ENCODE data around the gene PLXNB1.

- TF ChIP-seq, protein P1, sequence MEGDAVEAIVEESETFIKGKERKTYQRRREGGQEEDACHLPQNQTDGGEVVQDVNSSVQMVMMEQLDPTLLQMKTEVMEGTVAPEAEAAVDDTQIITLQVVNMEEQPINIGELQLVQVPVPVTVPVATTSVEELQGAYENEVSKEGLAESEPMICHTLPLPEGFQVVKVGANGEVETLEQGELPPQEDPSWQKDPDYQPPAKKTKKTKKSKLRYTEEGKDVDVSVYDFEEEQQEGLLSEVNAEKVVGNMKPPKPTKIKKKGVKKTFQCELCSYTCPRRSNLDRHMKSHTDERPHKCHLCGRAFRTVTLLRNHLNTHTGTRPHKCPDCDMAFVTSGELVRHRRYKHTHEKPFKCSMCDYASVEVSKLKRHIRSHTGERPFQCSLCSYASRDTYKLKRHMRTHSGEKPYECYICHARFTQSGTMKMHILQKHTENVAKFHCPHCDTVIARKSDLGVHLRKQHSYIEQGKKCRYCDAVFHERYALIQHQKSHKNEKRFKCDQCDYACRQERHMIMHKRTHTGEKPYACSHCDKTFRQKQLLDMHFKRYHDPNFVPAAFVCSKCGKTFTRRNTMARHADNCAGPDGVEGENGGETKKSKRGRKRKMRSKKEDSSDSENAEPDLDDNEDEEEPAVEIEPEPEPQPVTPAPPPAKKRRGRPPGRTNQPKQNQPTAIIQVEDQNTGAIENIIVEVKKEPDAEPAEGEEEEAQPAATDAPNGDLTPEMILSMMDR (conservative IDR thresholded peaks at IDR 0.05; ENCODE audit: low read depth in 2 of 2) = no peak
- TF ChIP-seq ZNF331 (CRISPR knock-in tag; IDR thresholded peaks at IDR 0.05; ENCODE audit: low read depth) (no peak), POLR2AphosphoS5 (IDR thresholded peaks at IDR 0.05; ENCODE audit: low read depth) (no peak), EZH2 (IDR thresholded peaks at IDR 0.05; ENCODE audit: low read depth, unreplicated experiment) (no peak)
- TF ChIP-seq, protein P2, sequence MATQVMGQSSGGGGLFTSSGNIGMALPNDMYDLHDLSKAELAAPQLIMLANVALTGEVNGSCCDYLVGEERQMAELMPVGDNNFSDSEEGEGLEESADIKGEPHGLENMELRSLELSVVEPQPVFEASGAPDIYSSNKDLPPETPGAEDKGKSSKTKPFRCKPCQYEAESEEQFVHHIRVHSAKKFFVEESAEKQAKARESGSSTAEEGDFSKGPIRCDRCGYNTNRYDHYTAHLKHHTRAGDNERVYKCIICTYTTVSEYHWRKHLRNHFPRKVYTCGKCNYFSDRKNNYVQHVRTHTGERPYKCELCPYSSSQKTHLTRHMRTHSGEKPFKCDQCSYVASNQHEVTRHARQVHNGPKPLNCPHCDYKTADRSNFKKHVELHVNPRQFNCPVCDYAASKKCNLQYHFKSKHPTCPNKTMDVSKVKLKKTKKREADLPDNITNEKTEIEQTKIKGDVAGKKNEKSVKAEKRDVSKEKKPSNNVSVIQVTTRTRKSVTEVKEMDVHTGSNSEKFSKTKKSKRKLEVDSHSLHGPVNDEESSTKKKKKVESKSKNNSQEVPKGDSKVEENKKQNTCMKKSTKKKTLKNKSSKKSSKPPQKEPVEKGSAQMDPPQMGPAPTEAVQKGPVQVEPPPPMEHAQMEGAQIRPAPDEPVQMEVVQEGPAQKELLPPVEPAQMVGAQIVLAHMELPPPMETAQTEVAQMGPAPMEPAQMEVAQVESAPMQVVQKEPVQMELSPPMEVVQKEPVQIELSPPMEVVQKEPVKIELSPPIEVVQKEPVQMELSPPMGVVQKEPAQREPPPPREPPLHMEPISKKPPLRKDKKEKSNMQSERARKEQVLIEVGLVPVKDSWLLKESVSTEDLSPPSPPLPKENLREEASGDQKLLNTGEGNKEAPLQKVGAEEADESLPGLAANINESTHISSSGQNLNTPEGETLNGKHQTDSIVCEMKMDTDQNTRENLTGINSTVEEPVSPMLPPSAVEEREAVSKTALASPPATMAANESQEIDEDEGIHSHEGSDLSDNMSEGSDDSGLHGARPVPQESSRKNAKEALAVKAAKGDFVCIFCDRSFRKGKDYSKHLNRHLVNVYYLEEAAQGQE (IDR thresholded peaks at IDR 0.05; ENCODE audit: unreplicated experiment) = no peak
These were observed 27.6 kb downstream of the PLXNB1 start for GRCh38 chr3:48402281-48402732.

Data from GM23338 (cell line).